ENCODE results near the gene STAG2. TPM values are rescaled to one million over a fixed set of nuclear protein-coding genes. Genes with fewer than 3 reads are reported as not detected.

Gene STAG2
- total RNA-seq, 1 experiment from 2014 or later: 66.3 TPM

GRCh38 chrX:124145749-124146148, 184.2 kb downstream of the STAG2 start:
- DNase-seq (ENCODE audit: low read depth, low spot score) (no peak), ATAC-seq (no peak)
- Histone ChIP-seq H3K4me1 (ENCODE audit: control insufficient read depth in 1 of 2, insufficient read depth in 2 of 2, low read length in 2 of 2) (no peaks in the 10 kb centered on the region), H3K9me2 (ENCODE audit: insufficient read depth) (no peaks in the 10 kb centered on the region), H4K20me1 (ENCODE audit: insufficient read depth) (no peaks in the 10 kb centered on the region), H3K27ac (ENCODE audit: low read depth, low read length) (no peak overlapping the region), H3K9me3 (ENCODE audit: control insufficient read depth in 1 of 2, insufficient read depth in 1 of 2, low read depth in 1 of 2, low read length in 2 of 2) (no peaks in the 10 kb centered on the region), H3K27me3 (ENCODE audit: insufficient read depth, low read length) (no peaks in the 10 kb centered on the region), H2AFZ (ENCODE audit: low read depth, low read length, poor library complexity, severe bottlenecking) (no peak overlapping the region), H3K79me2 (ENCODE audit: insufficient read depth, low read length) (no peaks in the 10 kb centered on the region), H3K4me3 (replicated peaks in 1 of 2; ENCODE audit: low read depth in 1 of 2, low read length in 2 of 2) (no peak overlapping the region), H3K9ac (ENCODE audit: low read length) (no peak overlapping the region), H3K36me3 (ENCODE audit: control insufficient read depth in 1 of 2, insufficient read depth in 2 of 2, low read length in 2 of 2) (no peaks in the 10 kb centered on the region), H3K4me2 (ENCODE audit: low read length) (no peak overlapping the region)
- TF ChIP-seq POLR2AphosphoS5 (IDR thresholded peaks at IDR 0.05; ENCODE audit: low read depth, low read length) (no peak), POLR2A (IDR thresholded peaks at IDR 0.05; ENCODE audit: borderline replicate concordance, extremely low read depth, insufficient read depth, insufficient read length) (no peak), EZH2phosphoT487 (IDR thresholded peaks at IDR 0.05; ENCODE audit: borderline replicate concordance) (no peak)
- ChIA-PET POLR2A (no interaction called here), CTCF (no interaction called here), RAD21 (ENCODE audit: low non-redundant PET in 1 of 2, low total read pairs in 2 of 2, uncharacterized antibody in 2 of 2, unreplicated experiment in 2 of 2) (no interaction called here)
- BruUV-seq (replicated peaks): no TSS peak
- intact Hi-C loops (cut with micrococcal nuclease): no loop called here

GRCh38 chrX:124151195-124151594, 189.7 kb downstream of the STAG2 start:
- CTCF ChIA-PET: no interaction called here
- H3K79me2 ChIP-seq (ENCODE audit: insufficient read depth, low read length): no peaks in the 10 kb centered on the region
- no peaks in the 10 kb centered on the region for H3K36me3 ChIP-seq (ENCODE audit: control insufficient read depth in 1 of 2, insufficient read depth in 2 of 2, low read length in 2 of 2)
- H3K9me2 ChIP-seq (ENCODE audit: insufficient read depth): no peaks in the 10 kb centered on the region
- DNase-seq (ENCODE audit: low read depth, low spot score) (no peak), ATAC-seq (no peak)
- H3K4me1 ChIP-seq (ENCODE audit: control insufficient read depth in 1 of 2, insufficient read depth in 2 of 2, low read length in 2 of 2): no peaks in the 10 kb centered on the region
- no peaks in the 10 kb centered on the region for H3K27me3 ChIP-seq (ENCODE audit: insufficient read depth, low read length)
- no peaks in the 10 kb centered on the region for H4K20me1 ChIP-seq (ENCODE audit: insufficient read depth)
- H3K9me3 ChIP-seq (ENCODE audit: control insufficient read depth in 1 of 2, insufficient read depth in 1 of 2, low read depth in 1 of 2, low read length in 2 of 2): no peaks in the 10 kb centered on the region
- no peak overlapping the region for H3K9ac ChIP-seq (ENCODE audit: low read length)
- H2AFZ ChIP-seq (ENCODE audit: low read depth, low read length, poor library complexity, severe bottlenecking): no peak overlapping the region
- no peak overlapping the region for H3K4me2 ChIP-seq (ENCODE audit: low read length)
- RAD21 ChIA-PET (ENCODE audit: low non-redundant PET in 1 of 2, low total read pairs in 2 of 2, uncharacterized antibody in 2 of 2, unreplicated experiment in 2 of 2): no interaction called here
- no TSS peak for BruUV-seq (replicated peaks)
- TF ChIP-seq MAX (IDR thresholded peaks at IDR 0.05) (no peak), EGR1 (IDR thresholded peaks at IDR 0.05; ENCODE audit: low read depth) (no peak), TCF7L2 (IDR thresholded peaks at IDR 0.05; ENCODE audit: borderline replicate concordance, extremely low read depth, insufficient read depth, insufficient read length) (no peak), ATF3 (IDR thresholded peaks at IDR 0.05) (no peak), FOSL1 (IDR thresholded peaks at IDR 0.05; ENCODE audit: low read depth) (no peak), ZNF274 (IDR thresholded peaks at IDR 0.05; ENCODE audit: low read depth, low read length) (no peak), SP1 (IDR thresholded peaks at IDR 0.05; ENCODE audit: low read depth) (no peak), EZH2 (IDR thresholded peaks at IDR 0.05) (no peak), CTCF (IDR thresholded peaks at IDR 0.05 in 2 of 3, conservative IDR thresholded peaks at IDR 0.05 in 1 of 3; ENCODE audit: borderline replicate concordance in 1 of 3, insufficient read depth in 1 of 3, low read depth in 2 of 3, low read length in 2 of 3) (no peak)
- POLR2A ChIA-PET: no interaction called here
- H3K27ac ChIP-seq (ENCODE audit: low read depth, low read length): no peak overlapping the region
- intact Hi-C loops (cut with micrococcal nuclease): no loop called here
- no peak overlapping the region for H3K4me3 ChIP-seq (replicated peaks in 1 of 2; ENCODE audit: low read depth in 1 of 2, low read length in 2 of 2)

Measured in HCT116 (cell line).